HG02870 (cell line): ENCODE data around the gene EGFL8.
"Not testable (repeated sequence)": the region's sequence is repeated elsewhere in the genome, so short reads cannot be mapped to it uniquely, and the experiment has no call there.

Source experiments
- ATAC-seq: cut with Tn5 transposase; IDR thresholded peaks from one replicate; pipeline ENCODE4 v1.9.1; 2021; ENCODE audit warnings: mild to moderate bottlenecking, moderate library complexity; ENCODE audit not compliant: unreplicated experiment

The EGFL8 gene

DNA sequence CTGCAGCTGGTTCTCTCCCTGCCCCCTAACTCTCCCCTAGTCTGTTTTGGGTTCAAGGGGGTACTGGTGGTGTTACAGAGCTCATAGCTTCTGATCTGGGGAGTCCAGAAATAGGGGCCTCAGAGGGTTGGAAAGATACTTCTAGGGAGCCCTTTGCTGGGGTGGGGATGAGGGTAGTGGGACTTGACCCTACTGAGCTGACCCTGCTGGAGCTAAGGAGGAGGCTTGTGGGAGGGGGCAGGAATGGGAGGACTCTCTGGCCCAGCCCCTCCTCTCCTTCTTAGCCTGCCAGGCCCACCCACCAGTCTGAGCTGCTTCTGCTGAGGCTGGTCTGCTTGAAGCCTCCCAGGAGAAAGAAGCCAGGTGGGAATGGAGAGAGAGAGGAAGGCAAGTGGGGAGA lies at the start of gene EGFL8:
Gene EGFL8 (plus strand): TSS at position 301 of the 400 bp plus-strand sequence. CDS start 1,571 bp downstream, outside the sequence.
- ATAC-seq = no peak

DNA sequence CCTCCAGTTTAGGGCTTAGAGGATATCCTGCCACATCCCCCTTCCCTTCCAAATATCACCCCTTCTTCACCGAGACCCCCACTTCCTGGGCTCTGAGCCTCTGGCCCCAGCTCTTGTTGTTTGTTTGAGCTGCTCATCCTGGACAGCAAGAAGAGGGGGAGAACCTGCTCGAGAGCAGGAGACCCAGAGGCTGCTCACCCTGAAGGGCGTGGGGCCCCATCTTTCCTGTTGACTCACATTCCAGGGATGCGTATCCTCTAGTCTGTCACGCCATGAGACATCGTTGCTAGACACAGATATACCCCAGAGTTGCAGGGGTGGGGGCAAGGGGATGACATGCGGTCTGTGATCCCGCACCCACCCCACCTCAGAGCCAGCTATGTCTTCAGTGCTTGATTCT lies 49.6 kb upstream of the EGFL8 start:
- no peak for ATAC-seq

DNA sequence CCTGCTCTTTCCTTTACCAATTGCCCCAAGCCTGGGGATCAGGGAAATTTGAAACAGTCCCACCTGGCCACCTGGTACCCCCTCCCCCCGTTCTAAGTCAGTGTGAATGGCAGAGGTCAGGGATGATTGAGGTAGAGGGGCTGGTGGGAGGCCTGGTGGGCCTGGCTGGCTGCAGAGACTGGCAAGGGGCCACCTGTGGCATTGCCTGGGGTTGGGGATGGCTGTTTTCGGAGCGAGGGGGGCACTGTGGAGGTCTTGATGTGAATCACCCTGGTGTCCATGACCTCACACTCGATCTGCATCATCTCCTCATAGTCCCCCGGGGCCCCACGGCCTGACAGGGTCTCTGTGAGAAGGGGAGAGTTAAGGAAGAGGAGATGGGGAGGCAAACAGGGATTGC lies 48.8 kb upstream of the EGFL8 start:
- no peak for ATAC-seq

DNA sequence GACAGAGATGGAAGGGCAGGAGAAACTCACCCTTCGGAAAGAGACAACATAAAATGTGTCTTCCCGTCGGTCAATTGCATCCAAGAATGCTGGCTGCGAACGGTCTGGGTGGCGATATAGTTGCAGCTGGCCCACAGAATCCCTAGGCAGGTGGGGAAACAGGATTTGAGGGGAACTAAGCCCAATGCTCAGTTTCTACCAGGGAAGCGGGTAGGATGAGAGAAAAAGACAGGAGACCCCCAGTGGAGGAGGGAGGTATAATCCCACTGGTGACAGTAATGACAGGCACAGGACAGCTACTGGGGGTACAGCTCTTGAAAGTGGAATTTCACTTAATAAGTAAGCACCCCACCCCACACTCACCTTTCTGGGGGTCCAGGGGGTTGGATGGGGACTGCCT lies 47.7 kb upstream of the EGFL8 start:
- no peak for ATAC-seq

DNA sequence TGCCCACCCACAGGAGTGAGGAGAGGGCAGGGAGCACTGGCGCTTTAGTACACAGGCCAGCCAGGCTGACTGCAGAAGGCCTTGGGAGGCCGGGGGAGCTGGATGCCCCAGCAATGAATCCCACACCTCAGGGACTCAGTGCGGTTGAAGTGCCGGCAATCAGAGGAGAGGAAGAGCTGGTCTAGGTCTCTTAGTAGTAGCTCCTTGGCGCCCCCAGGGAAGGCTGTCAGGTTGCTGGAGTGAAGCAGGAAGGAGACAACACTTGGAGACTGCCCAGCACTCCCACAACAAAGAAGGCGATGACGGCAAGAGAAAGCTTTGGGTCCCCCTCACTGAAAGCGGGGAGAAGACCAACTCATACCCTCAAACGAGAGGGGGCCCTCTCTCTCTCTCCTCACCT lies 46.9 kb upstream of the EGFL8 start:
- ATAC-seq = no peak

DNA sequence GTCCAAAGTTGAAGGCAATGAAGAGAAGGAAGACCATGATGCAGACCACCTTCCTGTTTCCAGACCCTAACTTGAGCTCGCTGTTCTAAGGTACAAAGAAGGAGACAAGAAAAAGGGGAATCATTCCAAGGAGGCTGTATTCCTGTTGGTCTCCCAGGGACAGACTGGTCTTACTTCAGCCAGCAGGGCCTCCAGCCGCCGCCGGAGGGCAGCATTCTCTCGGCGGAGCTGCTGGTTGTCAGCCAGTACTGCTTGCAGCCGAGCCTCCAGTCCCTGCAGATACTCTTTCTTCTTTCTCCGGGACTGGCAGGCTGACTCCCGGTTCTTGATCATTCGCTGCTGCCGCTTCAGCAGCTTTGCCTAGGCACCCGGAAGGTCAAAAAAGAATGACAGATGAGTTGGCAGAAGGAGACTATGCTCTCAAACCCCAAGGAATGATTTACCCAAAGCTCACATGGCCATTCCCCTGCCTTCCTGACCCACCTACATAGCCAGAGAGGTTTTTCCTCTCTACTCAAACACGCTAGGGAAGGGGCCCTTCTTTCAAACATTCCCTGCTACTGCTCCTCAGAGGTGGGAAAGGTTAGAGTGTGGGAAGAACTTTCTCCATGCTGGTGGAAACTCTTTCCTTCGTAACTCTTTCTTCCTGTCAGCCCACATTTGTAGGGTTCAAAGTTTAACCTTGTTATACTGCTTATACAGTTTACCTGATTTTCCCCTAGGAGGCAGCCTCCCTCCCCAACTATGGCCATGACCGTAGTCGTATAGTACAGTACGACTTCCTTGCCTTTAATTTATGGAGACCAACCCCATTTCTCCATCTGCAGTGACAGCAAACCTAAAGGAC lies 45.4 kb upstream of the EGFL8 start:
- ATAC-seq = no peak

DNA sequence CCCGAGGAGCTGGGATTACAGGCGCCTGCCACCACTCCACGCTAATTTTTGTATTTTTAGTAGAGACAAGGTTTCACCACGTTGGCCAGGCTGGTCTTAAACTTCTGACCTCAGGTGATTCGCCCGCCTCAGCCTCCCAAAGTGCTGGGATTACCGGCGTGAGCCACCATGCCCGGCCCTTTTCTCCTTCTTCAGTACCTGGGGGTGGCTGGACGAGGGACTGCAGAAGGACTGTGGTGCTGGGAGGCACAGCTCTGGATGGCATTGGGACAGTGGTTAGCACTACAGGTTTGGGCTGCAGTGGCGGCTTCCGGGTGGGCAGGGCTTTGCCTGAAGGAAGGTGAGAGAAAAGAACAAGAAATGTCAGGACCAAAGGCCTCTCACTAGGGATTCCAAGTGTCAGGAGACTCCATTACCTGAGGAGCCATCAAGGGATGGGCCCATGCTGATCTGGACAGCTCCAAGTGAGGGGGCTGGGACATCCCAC lies 43.8 kb upstream of the EGFL8 start:
- ATAC-seq = no peak

DNA sequence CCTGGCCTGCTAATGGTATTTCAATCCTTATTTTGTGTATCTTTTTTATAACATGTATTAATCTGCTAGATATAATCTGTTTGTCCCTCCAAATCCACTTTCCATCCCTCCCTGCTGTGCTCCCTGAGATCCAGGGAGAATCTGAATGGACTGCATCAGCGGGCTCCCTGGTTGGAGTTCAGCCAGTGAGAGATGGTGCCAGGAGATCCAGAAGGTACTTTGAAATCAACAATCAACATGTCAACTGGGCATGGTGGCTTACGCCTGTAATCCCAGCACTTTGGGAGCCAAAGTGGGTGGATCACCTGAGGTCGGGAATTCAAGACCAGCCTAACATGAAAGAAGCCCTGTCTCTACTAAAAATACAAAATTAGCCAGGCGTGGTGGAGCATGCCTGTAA lies 40.7 kb upstream of the EGFL8 start:
- ATAC-seq = no peak

DNA sequence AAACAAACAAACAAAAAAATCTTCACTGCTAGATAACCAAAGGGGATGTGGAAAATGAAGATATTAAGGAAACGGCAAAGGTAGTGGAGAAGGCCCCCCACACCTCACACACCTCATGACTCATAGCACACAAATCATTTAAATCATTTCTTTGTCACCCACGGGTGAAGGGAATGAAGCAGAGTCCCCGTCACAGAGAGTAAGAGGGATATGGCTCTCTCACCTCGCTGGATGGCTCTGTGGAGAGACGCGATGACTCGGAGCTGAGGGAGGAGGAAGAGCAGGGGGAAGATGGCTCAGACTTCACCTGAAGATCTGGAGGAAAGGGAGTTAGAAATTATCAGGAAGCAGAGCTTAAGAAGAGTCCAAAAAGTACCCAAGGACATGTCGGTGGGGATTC lies 37.5 kb upstream of the EGFL8 start:
- ATAC-seq = no peak

DNA sequence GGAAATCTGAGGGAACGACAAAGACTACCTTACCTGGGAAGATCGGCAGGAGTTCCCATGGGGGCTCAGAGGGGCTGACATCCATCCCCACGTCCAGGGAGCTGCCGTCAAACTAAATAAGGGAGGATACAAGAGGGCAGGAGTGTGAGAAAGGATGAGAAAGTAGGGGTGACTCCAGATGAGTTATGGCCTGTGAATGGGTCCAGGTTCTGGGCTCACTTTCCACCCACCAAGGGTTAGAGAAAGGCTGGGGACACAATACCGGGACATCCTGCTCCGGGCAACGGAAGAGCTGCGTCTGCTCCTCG lies 37.0 kb upstream of the EGFL8 start:
- ATAC-seq = no peak

DNA sequence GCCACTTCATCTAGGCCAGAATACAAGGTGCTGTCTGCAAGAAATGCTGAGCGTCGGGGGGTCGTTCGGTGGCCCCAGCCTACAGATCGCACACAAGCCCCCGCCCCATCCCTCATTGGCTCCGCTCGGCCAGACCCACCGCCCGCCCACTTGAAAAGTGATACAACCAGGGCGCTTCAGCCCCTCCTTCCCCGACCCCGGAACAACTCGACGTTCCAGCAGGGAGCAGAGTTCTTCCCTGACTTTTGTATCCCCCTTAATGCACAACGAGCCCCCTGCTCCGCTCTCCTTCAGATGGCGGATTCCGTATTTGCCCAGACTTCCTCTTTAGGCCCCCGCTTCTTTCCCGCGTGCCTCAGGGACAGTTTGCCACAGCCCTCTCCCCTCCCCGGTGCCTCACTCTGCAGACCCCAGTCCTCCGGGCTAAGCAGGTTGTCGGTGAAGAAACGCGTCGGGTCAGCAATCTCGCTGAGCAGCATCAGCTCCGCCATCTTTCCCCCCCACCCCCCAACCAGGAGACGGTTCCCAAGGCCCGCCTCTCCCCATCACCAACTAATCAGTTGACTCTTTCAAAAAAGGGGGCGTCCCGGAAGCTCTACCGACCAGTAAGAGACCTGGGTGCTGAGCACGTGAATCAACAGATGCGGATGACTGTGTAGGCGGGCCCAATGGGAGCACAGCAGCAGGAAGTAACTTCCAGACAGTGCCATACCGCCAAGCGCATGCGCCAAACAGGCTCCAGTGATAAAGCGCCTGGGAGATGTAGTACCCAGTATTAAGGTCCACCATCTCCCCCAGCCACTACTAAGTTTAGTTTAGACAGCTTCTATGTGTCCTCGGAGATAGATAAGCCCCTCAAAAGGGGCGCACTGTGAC lies 36.4 kb upstream of the EGFL8 start, which contains the start of gene ATF6B:
Gene ATF6B (minus strand): TSS at position 530 of the 876 bp plus-strand sequence. CDS start 39 bp downstream, at position 491.
- peak; percentile 81 for ATAC-seq

DNA sequence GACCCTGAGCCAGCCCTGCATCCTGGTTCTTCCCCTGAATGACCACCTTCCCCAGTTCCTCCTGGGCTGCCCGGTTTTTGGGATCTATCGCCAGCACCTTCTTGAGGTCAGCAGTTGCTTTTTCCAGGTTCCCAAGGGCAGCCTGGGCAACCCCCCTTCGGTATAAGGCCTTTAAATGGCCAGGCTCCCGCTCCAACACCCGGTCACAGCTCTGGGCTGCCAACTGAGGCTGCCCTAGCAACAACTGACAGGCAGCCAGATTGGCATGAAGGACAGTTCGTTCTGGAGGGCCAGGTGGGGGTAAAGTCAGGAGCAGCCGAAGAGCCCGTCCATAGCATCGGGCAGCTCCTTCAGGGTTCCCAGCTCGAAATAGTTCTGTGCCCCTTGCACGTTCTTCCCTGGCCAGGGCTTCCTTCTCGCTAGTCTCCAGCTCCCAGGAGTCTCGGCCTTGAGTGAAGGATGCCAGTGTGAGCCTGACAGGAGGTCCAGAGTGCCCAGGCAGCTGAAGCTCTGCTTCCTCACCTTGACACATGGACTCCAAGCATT lies 35.6 kb upstream of the EGFL8 start:
- ATAC-seq = no peak

DNA sequence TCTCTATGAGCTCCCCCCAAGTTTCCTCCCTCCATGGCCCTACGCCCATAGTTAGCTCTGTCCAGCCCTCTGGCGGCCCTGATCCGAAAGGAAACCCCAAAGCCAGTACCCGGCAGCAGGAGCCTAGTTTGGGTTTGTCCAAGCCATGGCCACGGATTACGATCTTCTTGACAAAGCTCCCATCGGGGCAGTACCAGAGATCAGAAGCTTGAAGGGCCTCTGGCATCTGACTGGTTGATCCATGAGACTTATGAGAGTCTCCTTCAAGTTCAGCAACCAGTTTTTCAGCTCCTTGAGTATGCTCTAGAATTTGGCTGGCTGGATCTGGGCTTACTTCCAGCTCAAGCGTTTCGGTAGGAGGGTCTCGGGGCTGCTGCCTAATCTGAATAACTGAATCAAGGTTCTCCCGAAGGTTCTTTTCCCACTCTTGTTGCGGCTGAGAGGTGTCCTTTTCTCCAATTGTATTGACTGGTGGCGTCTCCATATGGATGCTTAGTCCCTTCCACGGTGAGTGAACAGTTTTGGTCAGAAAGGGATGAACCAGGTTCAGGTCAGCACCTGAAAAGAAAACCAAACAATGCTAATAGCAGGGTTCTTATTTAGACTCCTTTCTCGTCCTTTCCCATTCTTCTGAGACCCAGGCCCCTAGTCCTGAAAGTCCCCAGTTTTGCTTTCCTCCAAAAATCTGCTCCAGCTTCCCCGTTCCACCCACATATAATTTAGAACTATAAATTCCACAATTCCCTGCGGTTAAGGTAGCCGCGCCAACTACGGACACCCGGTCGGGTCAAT lies 34.9 kb upstream of the EGFL8 start:
- no peak for ATAC-seq

DNA sequence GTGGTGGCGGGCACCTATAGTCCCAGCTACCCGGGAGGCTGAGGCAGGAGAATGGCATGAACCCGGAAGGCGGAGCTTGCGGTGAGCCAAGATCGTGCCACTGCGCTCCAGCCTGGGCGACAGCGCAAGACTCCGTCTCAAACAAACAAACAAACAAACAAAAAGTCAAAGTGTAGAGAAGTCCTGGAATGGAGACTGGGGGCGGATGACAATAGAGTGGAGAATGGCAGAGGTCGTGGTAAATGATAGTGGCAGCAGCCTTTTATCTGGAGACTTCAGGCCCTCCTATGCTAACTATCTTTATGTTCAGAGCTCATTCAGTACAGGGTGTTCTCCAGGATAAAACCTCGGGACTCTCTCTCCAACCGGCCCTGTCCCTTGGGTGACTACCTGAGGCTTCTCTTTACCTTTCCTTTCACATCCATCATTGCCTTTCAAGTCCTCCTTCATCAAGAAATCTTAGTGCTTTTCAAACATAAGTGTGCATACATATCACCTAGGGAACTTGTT lies 32.9 kb upstream of the EGFL8 start:
- no peak for ATAC-seq

DNA sequence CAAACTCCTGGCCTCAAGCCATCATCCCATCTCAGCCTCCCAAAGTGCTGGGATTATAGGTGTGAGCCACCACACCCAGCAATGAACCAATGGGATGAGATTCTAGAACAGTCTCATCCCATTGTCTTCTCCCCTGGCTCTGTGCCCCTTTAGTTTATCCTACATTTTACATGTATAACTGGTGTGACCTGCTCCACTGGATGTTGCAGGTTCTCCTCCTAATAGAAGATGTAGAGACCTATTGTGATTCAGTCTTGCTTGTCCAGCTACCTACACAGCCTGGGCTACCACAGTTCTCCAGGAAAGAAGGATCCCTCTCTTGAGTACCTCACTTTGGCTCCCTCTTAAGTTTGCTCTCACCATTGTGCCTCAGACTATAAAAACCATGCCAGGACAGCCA lies 32.3 kb upstream of the EGFL8 start:
- ATAC-seq = no peak

DNA sequence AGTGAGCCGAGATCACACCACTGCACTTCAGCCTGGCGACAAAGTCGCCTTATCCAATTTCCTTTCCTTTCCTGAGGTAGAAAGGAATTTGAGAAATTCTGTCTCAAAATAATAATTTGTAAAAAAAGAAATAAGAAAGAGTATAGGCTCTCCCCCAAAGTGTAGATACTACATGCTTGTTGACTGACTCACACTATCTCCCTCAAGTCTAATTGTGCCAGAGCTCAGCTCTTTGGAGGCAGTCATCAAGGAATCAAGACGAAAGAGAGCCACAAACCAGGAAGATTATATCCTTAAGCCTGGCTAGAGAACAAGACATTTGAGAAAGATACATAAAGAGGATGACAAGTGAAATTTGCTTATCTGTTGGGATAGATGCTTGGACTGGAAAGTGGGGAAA lies 30.6 kb upstream of the EGFL8 start:
- ATAC-seq = no peak

DNA sequence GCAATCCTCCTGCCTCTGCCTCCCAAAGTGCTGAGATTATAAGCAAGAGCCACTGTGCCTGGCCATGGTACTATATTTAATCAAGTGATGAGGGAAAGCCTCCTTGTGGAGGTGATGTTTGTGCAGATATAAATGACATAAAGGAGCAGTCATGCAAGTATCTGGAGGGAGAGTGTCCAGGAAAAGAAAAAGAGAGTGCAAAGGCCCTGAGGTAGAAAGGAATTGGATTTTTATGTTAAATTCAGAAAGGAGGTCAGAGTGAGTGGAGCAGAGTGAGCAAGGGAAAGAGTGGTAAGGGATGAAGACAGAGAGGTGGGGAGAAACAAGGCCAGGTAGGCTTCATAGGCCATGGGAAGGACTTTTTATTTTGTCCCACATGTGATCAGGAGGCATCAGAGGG lies 26.9 kb upstream of the EGFL8 start:
- no peak for ATAC-seq

DNA sequence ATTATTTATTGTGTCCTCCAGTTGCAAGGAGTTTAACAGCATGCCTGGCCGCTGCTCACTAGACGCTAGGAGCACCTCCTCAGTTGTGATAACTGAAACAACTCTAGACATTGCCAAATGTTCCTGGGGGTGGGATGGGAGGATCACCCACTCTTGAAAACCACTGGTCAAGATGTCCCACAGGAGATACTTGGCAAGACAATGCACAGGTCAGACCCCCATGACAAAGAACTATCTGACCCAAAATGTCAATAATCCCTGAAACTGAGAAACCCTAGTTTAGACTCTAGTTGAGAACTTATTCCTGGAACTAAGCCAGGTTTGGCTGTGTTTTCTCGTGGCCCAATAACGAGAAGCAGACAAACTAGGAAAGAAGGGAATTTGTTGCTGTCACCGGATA lies 24.8 kb upstream of the EGFL8 start:
- no peak for ATAC-seq

DNA sequence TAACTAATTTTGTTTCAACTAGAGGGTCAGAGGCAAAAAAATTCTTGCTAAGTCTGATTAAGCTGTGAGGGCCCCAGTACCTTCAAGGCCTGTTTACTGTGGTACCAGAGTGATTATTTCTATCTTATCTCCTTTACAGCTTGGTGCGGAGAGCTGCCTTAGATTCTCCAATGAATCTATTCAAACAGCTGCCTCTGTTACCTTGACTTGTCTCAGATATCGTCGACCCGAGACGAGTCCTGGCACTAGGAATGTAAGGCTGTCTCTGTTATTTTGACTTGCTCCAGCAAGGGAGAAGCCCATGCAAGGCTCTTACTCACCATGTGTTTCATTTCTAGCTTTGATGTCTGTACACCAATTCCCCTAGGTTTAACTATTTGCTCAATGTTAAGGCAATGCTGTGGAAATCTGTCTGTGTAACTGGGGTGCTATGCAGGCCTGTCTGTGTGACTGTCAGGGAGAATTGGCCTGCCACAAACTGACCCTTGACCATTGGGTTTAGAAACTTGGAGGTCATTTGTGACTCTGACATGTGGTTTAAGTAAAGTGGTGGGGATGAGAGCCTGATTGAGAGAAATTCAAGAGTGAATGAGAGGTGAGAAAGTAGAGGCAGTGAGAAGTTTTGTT lies 23.9 kb upstream of the EGFL8 start:
- ATAC-seq = no peak

DNA sequence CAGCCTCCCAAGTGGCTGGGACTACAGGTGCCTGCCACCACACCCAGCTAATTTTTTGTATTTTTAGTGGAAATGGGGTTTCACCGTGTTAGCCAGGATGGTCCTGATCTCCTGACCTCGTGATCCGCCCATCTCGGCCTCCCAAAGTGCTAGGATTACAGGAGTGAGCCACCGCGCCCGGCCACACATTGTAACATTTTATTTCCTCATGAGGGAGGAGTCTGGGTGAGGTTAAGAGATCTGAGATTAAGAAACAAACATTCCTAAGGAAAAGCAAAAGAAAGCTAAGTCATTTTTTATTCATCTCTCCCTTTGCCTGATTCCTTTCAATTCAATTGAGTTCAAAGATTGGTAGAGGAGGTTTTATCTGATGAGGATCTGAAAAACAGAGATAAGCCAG lies 20.2 kb upstream of the EGFL8 start:
- not testable (repeated sequence) for ATAC-seq
